GM23338 (cell line): Measurements from ENCODE around the gene BPIFA2. TPM values are rescaled to one million over a fixed set of nuclear protein-coding genes. Genes with fewer than 3 reads are reported as not detected.

Source experiments
- EZH2 ChIP-seq: fragments of 200-600 bp; sonication (generic); IDR thresholded peaks from one replicate; pipeline ENCODE4 v1.8.0; 2017; ENCODE audit warnings: antibody characterized with exemption, mild to moderate bottlenecking, low read depth; ENCODE audit not compliant: unreplicated experiment
- JUNB ChIP-seq: IDR thresholded peaks from one replicate; pipeline ENCODE4 v1.6.1; 2016; ENCODE audit warnings: antibody characterized with exemption; ENCODE audit not compliant: unreplicated experiment
- POLR2AphosphoS5 ChIP-seq: IDR thresholded peaks from 2 replicates; pipeline ENCODE4 v1.6.1; 2016; ENCODE audit warnings: antibody characterized with exemption, low read depth
- ZNF114 ChIP-seq: fragments of 250-450 bp; sonication (Bioruptor Pico); IDR thresholded peaks from 2 replicates; pipeline ENCODE4 v1.5.0; 2020; ENCODE audit warnings: mild to moderate bottlenecking, moderate library complexity
- polyA plus RNA-seq: library from polyadenylated mRNA; unstranded; fragments of >200 nt; fragmentation: Nextera tagmentation; extraction: Ambion mirVana; gene quantifications from 2 replicates; pipeline ENCODE4 v1.2.1, GENCODE V29; 2016
- total RNA-seq: library from RNA; depleted of rRNA; stranded (reverse); fragments of >200 nt; shearing (Covaris generic); gene quantifications from 2 replicates; pipeline ENCODE4 v1.2.3, GENCODE V29; 2014
- TF ChIP-seq, protein P1 (sequence below): fragments of 250-450 bp; sonication (Bioruptor Pico); IDR thresholded peaks from 2 replicates; pipeline ENCODE4 v1.5.0; 2020; ENCODE audit warnings: mild to moderate bottlenecking, moderate library complexity
- TF ChIP-seq, protein P2 (sequence below): IDR thresholded peaks from 2 replicates; pipeline ENCODE4 v1.6.1; 2016; ENCODE audit warnings: antibody characterized with exemption
- TF ChIP-seq, protein P3 (sequence below): IDR thresholded peaks from one replicate; pipeline ENCODE4 v1.6.1; 2018; ENCODE audit warnings: antibody characterized with exemption; ENCODE audit not compliant: unreplicated experiment
- TF ChIP-seq, protein P4 (sequence below), 2 experiments: fragments of 200-600 bp in 1 of 2; sonication (generic) in 1 of 2; conservative IDR thresholded peaks; 2 replicates each; pipeline versions ENCODE4 v1.5.1 to v1.6.1; 2016 to 2017; ENCODE audit warnings: antibody characterized with exemption in 2 of 2, low read depth in 2 of 2, mild to moderate bottlenecking in 2 of 2, moderate library complexity in 1 of 2

Gene BPIFA2
- total and polyA plus RNA-seq, 2 experiments from 2014 or later, result not detected

DNA sequence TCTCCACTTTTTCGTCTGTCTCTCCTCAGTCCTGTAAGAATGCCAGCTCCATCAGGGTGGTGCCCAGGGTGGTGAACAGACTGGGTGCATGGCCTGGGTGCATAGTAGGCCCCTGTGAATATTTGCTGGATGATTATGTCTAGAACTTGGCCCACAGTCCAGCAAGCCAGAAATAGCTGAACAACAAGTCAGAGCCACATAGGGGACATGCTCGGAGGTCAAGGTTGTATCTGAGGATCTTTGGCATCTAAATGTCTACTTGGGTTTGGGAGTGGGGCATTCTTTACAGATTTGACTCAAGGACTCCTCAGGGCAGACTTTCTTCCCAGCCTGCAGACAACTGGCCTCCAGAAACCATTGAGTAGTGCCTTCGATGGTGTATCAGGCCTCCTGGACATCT, 31.1 kb downstream of the BPIFA2 start (continued):
- TF ChIP-seq, protein P1, sequence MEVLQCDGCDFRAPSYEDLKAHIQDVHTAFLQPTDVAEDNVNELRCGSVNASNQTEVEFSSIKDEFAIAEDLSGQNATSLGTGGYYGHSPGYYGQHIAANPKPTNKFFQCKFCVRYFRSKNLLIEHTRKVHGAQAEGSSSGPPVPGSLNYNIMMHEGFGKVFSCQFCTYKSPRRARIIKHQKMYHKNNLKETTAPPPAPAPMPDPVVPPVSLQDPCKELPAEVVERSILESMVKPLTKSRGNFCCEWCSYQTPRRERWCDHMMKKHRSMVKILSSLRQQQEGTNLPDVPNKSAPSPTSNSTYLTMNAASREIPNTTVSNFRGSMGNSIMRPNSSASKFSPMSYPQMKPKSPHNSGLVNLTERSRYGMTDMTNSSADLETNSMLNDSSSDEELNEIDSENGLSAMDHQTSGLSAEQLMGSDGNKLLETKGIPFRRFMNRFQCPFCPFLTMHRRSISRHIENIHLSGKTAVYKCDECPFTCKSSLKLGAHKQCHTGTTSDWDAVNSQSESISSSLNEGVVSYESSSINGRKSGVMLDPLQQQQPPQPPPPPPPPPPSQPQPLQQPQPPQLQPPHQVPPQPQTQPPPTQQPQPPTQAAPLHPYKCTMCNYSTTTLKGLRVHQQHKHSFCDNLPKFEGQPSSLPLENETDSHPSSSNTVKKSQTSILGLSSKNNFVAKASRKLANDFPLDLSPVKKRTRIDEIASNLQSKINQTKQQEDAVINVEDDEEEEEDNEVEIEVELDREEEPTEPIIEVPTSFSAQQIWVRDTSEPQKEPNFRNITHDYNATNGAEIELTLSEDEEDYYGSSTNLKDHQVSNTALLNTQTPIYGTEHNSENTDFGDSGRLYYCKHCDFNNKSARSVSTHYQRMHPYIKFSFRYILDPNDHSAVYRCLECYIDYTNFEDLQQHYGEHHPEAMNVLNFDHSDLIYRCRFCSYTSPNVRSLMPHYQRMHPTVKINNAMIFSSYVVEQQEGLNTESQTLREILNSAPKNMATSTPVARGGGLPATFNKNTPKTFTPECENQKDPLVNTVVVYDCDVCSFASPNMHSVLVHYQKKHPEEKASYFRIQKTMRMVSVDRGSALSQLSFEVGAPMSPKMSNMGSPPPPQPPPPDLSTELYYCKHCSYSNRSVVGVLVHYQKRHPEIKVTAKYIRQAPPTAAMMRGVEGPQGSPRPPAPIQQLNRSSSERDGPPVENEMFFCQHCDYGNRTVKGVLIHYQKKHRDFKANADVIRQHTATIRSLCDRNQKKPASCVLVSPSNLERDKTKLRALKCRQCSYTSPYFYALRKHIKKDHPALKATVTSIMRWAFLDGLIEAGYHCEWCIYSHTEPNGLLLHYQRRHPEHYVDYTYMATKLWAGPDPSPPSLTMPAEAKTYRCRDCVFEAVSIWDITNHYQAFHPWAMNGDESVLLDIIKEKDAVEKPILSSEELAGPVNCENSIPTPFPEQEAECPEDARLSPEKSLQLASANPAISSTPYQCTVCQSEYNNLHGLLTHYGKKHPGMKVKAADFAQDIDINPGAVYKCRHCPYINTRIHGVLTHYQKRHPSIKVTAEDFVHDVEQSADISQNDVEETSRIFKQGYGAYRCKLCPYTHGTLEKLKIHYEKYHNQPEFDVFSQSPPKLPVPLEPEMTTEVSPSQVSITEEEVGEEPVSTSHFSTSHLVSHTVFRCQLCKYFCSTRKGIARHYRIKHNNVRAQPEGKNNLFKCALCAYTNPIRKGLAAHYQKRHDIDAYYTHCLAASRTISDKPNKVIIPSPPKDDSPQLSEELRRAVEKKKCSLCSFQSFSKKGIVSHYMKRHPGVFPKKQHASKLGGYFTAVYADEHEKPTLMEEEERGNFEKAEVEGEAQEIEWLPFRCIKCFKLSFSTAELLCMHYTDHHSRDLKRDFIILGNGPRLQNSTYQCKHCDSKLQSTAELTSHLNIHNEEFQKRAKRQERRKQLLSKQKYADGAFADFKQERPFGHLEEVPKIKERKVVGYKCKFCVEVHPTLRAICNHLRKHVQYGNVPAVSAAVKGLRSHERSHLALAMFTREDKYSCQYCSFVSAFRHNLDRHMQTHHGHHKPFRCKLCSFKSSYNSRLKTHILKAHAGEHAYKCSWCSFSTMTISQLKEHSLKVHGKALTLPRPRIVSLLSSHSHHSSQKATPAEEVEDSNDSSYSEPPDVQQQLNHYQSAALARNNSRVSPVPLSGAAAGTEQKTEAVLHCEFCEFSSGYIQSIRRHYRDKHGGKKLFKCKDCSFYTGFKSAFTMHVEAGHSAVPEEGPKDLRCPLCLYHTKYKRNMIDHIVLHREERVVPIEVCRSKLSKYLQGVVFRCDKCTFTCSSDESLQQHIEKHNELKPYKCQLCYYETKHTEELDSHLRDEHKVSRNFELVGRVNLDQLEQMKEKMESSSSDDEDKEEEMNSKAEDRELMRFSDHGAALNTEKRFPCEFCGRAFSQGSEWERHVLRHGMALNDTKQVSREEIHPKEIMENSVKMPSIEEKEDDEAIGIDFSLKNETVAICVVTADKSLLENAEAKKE (CRISPR knock-in tag), result no peak
- TF ChIP-seq, protein P2, sequence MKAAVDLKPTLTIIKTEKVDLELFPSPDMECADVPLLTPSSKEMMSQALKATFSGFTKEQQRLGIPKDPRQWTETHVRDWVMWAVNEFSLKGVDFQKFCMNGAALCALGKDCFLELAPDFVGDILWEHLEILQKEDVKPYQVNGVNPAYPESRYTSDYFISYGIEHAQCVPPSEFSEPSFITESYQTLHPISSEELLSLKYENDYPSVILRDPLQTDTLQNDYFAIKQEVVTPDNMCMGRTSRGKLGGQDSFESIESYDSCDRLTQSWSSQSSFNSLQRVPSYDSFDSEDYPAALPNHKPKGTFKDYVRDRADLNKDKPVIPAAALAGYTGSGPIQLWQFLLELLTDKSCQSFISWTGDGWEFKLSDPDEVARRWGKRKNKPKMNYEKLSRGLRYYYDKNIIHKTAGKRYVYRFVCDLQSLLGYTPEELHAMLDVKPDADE, result no peak
- TF ChIP-seq EZH2 (no peak), JUNB (no peak), POLR2AphosphoS5 (no peak), ZNF114 (CRISPR knock-in tag) (no peak)
- TF ChIP-seq, protein P3, sequence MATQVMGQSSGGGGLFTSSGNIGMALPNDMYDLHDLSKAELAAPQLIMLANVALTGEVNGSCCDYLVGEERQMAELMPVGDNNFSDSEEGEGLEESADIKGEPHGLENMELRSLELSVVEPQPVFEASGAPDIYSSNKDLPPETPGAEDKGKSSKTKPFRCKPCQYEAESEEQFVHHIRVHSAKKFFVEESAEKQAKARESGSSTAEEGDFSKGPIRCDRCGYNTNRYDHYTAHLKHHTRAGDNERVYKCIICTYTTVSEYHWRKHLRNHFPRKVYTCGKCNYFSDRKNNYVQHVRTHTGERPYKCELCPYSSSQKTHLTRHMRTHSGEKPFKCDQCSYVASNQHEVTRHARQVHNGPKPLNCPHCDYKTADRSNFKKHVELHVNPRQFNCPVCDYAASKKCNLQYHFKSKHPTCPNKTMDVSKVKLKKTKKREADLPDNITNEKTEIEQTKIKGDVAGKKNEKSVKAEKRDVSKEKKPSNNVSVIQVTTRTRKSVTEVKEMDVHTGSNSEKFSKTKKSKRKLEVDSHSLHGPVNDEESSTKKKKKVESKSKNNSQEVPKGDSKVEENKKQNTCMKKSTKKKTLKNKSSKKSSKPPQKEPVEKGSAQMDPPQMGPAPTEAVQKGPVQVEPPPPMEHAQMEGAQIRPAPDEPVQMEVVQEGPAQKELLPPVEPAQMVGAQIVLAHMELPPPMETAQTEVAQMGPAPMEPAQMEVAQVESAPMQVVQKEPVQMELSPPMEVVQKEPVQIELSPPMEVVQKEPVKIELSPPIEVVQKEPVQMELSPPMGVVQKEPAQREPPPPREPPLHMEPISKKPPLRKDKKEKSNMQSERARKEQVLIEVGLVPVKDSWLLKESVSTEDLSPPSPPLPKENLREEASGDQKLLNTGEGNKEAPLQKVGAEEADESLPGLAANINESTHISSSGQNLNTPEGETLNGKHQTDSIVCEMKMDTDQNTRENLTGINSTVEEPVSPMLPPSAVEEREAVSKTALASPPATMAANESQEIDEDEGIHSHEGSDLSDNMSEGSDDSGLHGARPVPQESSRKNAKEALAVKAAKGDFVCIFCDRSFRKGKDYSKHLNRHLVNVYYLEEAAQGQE, result no peak
- TF ChIP-seq, protein P4, sequence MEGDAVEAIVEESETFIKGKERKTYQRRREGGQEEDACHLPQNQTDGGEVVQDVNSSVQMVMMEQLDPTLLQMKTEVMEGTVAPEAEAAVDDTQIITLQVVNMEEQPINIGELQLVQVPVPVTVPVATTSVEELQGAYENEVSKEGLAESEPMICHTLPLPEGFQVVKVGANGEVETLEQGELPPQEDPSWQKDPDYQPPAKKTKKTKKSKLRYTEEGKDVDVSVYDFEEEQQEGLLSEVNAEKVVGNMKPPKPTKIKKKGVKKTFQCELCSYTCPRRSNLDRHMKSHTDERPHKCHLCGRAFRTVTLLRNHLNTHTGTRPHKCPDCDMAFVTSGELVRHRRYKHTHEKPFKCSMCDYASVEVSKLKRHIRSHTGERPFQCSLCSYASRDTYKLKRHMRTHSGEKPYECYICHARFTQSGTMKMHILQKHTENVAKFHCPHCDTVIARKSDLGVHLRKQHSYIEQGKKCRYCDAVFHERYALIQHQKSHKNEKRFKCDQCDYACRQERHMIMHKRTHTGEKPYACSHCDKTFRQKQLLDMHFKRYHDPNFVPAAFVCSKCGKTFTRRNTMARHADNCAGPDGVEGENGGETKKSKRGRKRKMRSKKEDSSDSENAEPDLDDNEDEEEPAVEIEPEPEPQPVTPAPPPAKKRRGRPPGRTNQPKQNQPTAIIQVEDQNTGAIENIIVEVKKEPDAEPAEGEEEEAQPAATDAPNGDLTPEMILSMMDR (conservative IDR thresholded peaks at IDR 0.05; ENCODE audit: low read depth in 2 of 2), result no peak
